Colonic mucosa (tissue), 4 donors: ENCODE results near the gene JPH3. TPM values are rescaled to one million over a fixed set of nuclear protein-coding genes. Genes with fewer than 3 reads are reported as not detected.

Experiments used
- DNase-seq: peaks from one replicate; pipeline ENCODE4 v3.0.0-alpha.2; 2020
- H3K27ac ChIP-seq: fragments of 200-600 bp; one replicate; pipeline ENCODE4 v1.8.0; 2021
- H3K27me3 ChIP-seq: fragments of 200-600 bp; one replicate; pipeline ENCODE4 v1.8.0; 2021
- H3K36me3 ChIP-seq: fragments of 200-600 bp; one replicate; pipeline ENCODE4 v1.8.0; 2021
- H3K4me1 ChIP-seq: fragments of 200-600 bp; one replicate; pipeline ENCODE4 v1.8.0; 2021; ENCODE audit warnings: mild to moderate bottlenecking
- H3K4me3 ChIP-seq: fragments of 200-600 bp; one replicate; pipeline ENCODE4 v1.8.0; 2021
- H3K9ac ChIP-seq, 2 donors: one replicate each; pipeline ENCODE4 v1.7.0; 2013; ENCODE audit warnings: control low read depth in 2 of 2, low read depth in 2 of 2, low read length in 2 of 2
- H3K9me3 ChIP-seq: fragments of 200-600 bp; one replicate; pipeline ENCODE4 v1.8.0; 2021
- CTCF ChIP-seq: fragments of 200-600 bp; IDR thresholded peaks from one replicate; pipeline ENCODE4 v1.8.0; 2022; ENCODE audit warnings: antibody characterized with exemption, mild to moderate bottlenecking
- intact Hi-C: fragments of 100-400 bp; cut with DNase I; formaldehyde crosslinking; loops from one replicate; pipeline ENCODE4 v1.14.1; 2022
- total RNA-seq, 2 donors: library from RNA; stranded (reverse); fragmentation: NEBNext Ultra II Directional in 1 of 2; extraction: Animal tissue kit (Norgen Biotek cat#: 25700) in 1 of 2; gene quantifications; one replicate each; pipeline ENCODE4 v1.2.1, GENCODE V29; 2021
- donor health status: healthy.
- donor health status: DM: no; HTN: no; CAD: no.
- donor health status: DM: no; HTN: no; CAD: no.

The JPH3 gene
- total RNA-seq, 2 donors from 2014 or later: 0.15 to 0.42 TPM

GRCh38 chr16:87664792-87665191, 62.5 kb downstream of the JPH3 start:
- Histone ChIP-seq H3K36me3 (no peaks in the 10 kb centered on the region), H3K4me1 (no peaks in the 10 kb centered on the region), H3K27ac (no peak overlapping the region), H3K9me3 (no peaks in the 10 kb centered on the region), H3K4me3 (no peak overlapping the region), H3K9ac (no peak overlapping the region), H3K27me3 (no peaks in the 10 kb centered on the region)
- intact Hi-C loops: no loop called here
- DNase-seq: no peak
- TF ChIP-seq CTCF: no peak

GRCh38 chr16:87665193-87665592, 62.9 kb downstream of the JPH3 start:
- Histone ChIP-seq H3K27ac (no peak overlapping the region), H3K9me3 (no peaks in the 10 kb centered on the region), H3K9ac (no peak overlapping the region), H3K27me3 (no peaks in the 10 kb centered on the region), H3K4me3 (no peak overlapping the region), H3K4me1 (no peaks in the 10 kb centered on the region), H3K36me3 (no peaks in the 10 kb centered on the region)
- no peak for TF ChIP-seq CTCF
- DNase-seq: no peak
- intact Hi-C loops: no loop called here

- no peak overlapping the region for H3K9ac ChIP-seq
- H3K27ac ChIP-seq: no peak overlapping the region
- TF ChIP-seq CTCF: no peak
- H3K36me3 ChIP-seq: no peaks in the 10 kb centered on the region
- H3K27me3 ChIP-seq: no peaks in the 10 kb centered on the region
- no peaks in the 10 kb centered on the region for H3K4me1 ChIP-seq
- H3K4me3 ChIP-seq: no peak overlapping the region
- no peaks in the 10 kb centered on the region for H3K9me3 ChIP-seq
- intact Hi-C loops: no loop called here
- no peak for DNase-seq
Measured at GRCh38 chr16:87666919-87667318, 64.6 kb downstream of the JPH3 start.

- TF ChIP-seq CTCF: no peak
- no peaks in the 10 kb centered on the region for H3K27me3 ChIP-seq
- no peak for DNase-seq
- H3K27ac ChIP-seq: no peak overlapping the region
- H3K4me1 ChIP-seq: no peaks in the 10 kb centered on the region
- no peak overlapping the region for H3K4me3 ChIP-seq
- H3K36me3 ChIP-seq: no peaks in the 10 kb centered on the region
- H3K9me3 ChIP-seq: no peaks in the 10 kb centered on the region
- intact Hi-C loops: no loop called here
- no peak overlapping the region for H3K9ac ChIP-seq
Measured at GRCh38 chr16:87667443-87667842, 65.1 kb downstream of the JPH3 start.

GRCh38 chr16:87667946-87668345, 65.6 kb downstream of the JPH3 start:
- Histone ChIP-seq H3K4me3 (no peak overlapping the region), H3K9ac (no peak overlapping the region), H3K9me3 (no peaks in the 10 kb centered on the region), H3K36me3 (no peaks in the 10 kb centered on the region), H3K27ac (no peak overlapping the region), H3K27me3 (no peaks in the 10 kb centered on the region), H3K4me1 (no peaks in the 10 kb centered on the region)
- no peak for TF ChIP-seq CTCF
- DNase-seq: no peak
- intact Hi-C loops: no loop called here

- Histone ChIP-seq H3K9me3 (no peaks in the 10 kb centered on the region), H3K4me1 (no peaks in the 10 kb centered on the region), H3K36me3 (no peaks in the 10 kb centered on the region), H3K9ac (no peak overlapping the region), H3K27me3 (no peaks in the 10 kb centered on the region), H3K4me3 (no peak overlapping the region), H3K27ac (no peak overlapping the region)
- intact Hi-C loops: no loop called here
- no peak for DNase-seq
- TF ChIP-seq CTCF: no peak
Measured at GRCh38 chr16:87669672-87670071, 67.4 kb downstream of the JPH3 start.
